Superior temporal gyrus (tissue), 1 donor: ENCODE results near the gene AMOT.

Source experiments
- DNase-seq: peaks from one replicate; pipeline ENCODE4 v3.0.0-alpha.2; 2016; ENCODE audit errors: extremely low spot score

AMOT gene

DNA sequence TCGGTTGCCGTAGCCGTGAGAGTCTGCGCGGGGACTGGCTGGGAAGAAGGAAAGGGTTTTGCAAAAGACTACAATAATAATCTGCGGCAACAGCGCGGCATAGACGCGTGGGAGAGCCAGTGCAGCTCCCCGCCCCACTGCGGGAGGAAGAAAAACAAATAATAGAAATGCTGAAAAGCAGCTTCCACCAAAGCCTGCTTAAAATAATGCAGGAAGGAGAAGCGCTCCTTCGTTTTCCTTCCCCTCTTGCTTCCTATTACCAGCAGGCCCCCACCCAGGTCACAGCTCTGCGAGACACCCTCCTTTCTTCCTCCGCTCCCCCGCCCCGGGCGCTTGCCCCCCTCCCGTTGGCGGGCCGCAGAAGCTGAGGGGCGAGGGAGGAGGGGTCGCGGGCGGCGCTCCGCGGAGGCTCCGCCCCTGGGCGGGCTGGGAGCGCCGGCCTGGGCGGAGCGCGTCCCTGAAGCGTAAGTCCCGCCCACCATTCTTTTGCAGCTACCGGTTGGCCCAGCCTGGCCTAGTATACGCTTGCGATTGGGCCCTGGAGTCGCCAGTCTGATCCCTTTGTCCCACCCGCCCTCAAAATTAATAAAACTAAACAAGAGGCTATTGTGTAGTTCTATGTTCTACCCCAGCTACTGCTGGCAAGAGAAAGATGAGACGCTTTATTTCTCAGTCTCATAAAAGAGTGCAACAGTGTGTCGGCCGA, 636 bp upstream of the AMOT start:
- DNase-seq, result peak; percentile 92

DNA sequence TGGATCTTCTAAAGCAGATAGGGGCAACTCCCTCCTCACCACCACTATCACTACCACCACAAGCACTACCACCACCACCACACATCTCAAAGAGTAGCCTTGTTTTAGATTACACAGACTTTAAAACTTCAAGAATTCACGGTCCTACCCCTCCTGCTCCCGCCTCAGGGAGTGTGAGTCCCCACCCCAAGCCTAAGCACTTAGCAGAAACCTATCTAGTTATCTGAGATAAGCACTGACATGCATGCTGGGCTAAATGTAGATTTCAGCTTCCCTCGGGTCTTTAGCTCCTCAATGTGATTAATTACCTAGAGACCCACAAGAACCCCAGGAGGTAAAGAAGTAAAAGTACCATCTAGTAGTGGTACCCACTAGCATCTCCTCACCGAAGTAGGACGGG, 775 bp downstream of the AMOT start:
- no peak for DNase-seq

DNA sequence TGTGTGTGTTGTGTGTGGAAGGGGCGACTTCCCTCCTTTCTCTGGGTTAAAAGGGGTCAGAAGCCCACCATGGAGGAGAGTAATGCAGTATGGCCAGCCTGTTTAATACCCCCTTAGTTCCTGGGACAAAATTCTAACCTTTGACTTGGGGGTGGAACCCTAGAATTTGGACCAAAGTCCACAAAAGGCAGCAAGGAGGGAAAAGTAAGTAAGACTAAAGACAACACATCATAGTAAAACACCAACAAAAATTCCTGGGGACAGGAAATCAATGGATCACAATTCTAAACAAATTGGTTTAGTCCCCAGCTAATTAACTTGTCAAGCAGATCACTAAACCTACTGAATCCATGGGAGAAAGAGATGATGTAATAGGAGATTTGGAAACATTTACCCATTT, 3.1 kb downstream of the AMOT start:
- no peak for DNase-seq

DNA sequence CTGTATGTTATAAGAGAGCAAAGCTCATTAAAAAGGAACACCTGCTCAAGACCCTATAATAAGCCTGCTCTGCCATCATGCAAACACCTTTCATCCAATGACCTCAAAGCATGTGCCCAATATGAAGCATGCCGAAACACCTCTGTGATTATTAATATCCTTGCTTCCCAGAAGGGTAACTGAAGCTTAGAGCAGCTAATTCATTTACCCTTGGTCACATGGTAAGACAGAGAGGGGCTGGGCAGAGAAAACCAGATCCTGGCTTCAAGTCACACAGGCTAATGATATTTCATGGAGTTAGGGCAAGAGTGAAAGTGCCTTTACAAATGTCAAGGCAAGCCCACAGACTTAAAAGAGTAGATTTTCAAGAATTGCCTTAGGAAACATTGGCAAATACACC, 5.6 kb downstream of the AMOT start:
- no peak for DNase-seq

DNA sequence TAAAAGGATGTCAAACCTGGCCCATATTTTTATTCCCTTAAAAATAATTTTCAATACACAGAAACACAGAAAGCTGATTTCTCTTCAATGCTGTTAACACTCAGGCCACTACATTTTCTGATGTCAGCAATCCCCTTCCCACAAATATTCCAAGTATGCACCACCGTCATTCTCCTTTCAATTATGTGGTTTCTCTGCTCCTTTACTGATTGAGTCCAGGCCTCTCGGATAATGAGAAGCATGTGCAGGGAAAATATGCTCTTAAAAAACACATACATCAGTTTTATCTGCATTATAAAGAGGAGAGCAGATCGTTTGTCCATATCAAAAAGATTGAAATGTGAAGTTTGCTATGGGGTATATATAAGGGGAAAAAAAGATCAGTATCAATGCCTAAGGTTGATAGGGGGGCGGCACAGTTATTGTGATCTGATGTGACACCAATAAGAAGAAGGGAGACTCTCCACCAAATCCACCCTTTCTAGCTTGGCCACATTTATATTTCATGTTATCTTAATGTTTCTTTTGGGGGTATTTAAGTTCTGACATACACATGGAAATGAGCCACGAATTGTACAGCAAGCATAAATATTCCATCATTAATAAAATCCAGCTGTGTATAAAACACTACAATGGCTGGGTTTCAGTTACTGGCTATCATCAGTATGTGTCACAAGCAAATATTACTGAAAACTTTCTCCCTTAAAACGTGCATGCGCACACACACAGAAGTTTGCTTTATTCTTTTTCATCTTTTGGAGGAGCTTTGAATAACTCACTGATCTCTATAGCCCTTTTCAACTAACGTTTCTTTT, 6.4 kb downstream of the AMOT start:
- DNase-seq, result no peak

DNA sequence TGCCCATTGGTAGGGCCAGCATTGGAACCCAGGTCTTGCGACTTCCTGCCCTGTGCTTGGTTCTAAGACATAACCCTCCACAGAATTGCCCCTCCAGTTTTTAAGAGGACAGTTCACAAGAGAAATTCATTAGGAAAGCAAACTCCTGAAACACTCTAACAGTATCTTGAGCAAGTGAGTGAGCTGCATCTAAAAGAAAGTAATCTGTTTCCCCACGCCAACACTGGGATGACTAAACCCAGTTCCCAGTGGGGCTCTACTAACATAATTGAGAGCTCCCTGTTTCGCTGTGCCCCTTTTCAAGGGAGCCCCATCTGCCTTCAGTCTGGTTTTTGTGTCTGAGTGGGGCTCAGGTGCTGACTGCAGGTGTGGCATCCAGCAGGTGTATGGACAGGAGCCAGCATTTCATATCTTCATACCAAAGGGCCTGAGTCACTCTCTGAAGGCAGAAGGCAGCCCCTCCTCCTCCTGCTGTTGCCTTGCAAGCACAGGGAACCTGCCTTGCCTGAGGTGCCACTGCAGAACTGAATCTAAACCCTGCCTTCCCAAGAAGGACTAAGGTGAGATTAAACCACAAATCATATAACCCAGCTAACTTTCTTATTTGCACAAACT, 8.0 kb downstream of the AMOT start:
- DNase-seq, result no peak

DNA sequence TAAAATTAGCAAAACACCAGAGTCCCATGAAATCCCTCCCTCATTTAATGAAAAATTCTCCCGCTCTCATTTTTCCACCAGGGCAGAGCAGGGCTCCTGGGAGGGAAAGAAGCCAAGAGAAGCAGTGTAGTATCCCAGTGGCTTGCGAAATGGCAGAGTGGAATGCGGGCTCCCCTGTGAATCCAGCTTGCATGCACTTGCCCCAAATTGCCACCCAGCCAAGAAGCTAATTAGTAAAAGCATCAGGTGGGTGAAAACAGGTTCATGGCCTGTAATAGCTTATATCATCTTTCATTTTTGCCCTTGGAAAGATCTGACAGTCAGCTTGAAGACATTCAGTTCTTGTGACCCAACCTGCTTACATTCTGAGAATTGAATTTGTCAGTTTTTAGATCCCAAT, 10.1 kb downstream of the AMOT start:
- DNase-seq, result no peak

DNA sequence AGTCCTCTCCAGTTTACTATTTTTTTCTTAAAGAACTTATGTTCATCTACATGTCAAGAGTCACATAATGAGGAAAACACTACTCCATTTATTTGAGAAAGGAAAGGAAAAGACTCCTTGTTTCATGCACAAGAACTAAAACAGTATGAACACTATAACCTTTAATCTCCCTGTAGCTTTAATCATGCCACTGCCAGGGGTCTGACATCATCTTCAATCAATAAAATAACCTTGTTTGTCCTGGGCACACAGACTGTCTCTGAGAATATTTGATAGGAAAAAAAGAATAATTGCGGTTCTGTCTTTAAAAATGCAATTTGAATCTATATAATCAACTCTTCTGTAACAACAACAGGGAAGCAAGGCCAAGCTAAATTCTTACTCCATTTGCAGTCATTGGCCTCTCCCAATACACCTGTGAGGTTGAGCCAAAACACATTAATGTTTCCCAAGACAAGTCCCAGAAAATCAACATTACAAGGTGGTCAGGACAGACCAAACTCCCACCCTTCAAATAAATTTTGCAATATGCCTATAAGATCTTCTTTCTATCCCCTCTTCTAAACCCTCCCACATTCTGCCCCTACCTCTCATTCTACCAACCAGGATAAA, 13.2 kb downstream of the AMOT start:
- DNase-seq, result no peak

DNA sequence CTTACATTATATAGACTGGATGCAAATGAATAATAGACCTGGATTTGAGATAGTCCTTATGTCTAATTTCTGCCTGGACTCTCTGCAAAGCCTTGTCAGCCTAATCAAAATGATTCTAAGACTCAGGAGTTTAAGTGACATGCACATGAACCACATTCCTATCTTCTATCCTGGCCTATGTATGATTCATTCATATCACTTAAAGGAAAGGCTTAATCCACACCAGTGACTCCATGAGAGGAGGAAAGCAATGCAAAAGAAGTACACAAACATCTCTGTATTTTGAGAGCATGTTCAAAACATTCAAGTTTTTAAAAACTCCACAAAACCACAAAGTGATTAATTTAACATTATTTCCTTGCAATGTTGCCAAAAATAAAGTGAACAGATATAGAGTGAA, 14.6 kb downstream of the AMOT start:
- DNase-seq, result no peak

DNA sequence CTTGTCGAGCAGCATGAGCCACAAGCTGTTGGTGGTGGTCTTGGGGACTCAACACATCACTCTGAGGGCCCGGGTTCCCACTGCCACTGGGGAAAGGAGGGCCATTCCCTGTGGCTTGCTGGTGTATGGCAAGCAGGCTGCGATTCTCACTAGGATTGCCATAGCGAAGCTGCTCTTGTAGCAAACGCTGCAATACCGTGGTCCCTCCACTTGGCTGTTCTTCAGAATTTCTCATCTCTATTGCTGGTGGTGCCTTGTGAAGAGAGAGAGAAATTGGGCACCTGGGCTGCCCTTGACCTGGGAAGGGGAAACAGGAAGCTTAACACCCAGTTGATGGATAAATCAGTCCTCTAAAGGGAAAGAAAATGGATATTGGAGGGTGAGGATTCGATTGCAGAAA, 17.7 kb downstream of the AMOT start:
- no peak for DNase-seq

DNA sequence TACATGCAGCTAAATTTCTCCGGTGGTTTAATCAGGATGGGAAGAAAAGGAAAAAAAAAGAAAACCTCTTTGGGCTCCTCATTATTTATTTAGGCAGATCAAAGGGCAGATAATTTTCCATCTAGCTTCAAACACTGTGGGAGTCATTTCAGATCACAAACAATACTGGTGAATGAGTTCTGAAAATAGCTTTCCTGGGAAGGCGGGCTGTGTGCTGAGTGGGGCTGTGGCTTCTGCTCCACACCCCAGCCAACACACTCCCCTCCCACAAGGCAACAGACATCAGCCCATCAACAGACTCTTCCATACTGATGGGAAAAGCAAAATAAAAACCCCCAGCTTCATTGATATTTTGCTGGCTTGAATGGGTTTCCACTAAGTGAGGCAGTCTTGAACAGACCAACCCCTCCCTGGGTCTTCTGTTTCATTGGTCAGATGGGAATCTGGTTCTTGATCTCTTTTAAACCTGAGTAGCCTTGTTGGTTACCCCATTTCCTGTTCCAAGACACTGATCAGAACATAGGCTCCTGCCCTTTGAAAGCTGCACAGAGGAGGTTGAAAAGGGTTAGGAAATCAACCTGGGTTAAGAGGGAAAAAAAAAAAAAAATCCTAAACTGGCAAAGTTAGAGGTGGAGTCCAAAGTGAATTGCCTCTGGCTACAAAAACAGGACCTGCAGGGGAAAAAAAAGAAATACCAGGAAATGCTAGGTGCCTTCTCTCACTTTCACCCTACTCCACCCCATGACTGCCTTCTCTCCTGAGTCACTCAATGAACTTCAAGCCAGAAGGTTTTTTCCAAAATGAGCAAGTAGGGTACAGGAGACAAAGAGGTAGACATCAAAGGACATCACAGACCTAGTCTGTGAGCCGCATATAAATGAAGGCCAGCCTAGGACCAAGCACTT, 20.0 kb downstream of the AMOT start:
- DNase-seq, result no peak

DNA sequence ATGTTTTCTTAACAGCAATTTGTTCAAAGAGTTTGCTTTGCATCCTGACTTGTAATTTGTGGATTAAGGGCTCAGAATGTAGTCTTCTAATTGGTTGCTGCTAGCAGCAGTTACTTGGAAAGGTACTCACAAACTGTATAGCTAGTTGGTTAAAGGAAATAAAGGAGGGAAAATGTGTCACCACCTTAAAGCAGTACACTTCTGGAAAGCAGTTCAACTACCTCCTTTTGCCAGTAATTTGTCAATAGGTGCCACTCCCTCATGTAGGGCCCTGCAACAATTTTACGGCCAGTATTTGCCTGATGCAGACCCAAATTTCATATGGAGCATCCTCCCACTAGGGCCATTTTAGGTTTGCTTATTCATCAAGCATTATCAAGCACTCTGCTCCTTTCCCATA, 20.8 kb downstream of the AMOT start:
- no peak for DNase-seq

DNA sequence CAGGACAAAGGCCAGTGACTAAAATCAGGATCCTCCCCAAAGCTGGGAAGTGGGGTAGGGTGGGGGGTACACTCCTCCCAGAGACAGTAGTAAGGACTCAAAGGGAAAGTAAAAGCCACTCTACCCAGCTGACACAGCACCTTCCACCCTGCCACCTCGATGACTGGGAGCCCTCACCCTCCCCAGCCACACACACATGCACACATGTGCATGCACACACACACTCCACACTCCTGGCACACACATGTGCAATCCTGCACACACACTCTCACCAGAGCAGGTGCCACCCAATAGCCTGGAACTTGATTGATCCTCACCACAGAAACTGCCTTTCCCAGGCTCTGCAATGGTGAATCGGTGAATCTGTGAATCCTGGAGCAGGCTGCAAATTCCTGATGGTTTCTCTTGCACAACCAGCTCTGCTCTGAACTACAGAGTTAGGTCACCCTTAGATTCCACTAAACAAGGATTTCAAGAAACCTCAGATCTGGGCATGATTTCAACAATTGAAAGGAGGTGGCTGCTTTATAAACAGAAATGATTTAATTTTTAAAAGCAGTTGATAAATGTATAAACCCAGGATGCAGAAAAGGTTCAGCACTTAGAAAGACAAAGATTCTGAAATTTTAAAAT, 21.5 kb downstream of the AMOT start:
- DNase-seq, result no peak

DNA sequence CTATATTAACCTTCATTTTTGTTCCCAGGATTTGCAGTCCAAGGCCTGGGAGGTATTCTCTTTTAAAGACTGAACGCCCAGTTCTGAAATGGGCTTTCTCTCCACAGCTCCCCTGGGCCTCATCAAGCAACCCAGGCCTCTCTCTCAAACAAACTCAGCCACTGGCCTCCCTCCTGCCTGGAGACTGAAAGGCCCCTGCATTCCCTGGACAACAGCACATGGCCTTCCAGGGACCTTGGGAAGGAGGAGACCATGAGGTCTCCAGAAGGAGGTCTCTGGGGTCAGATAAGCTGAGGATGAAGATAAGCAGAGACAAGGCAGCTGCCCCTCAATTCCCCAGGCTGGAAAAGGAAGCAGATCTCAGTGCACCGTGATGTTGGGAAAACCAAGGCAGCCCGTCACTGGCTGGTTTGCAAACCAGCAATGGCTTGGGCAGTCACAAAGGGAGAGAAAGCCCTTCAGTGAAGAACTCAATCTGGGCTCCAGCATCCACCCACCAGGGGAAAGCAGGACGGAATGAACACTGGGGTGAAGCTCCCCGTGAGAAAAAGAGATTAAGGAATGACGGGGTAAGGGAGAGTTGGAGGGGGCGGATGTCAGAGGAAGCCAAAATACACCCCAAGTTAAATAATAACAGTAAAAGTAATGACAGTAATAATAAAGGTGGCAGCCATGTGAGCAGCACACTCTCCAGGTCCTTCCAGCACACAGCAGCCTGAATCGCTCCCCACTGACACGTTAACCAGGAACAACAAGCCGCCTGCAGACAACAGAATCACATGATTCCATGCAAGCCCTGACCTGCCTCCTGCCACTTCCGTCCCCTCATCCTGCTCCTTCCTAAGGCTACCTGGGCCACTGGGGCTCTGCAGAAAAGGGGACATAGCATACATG, 22.3 kb downstream of the AMOT start:
- DNase-seq, result no peak

DNA sequence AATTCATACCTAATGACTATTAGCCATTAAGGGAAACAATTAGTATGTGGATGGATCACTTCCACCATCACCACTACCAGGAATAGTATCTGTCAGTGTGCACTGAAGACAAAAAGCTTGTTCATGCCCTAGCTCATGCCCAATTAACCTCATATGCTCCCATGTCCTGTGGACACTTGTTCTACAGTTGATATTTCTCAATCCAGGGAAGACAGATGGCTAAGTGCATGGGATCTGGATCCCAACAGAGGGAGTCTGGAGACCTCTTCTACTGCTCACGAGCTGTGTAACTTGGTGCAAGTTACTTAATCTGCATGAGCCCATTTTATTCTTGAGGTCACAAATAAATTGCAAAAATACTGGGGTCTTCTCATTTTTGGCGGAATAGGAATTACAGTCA, 23.7 kb downstream of the AMOT start:
- DNase-seq, result no peak

DNA sequence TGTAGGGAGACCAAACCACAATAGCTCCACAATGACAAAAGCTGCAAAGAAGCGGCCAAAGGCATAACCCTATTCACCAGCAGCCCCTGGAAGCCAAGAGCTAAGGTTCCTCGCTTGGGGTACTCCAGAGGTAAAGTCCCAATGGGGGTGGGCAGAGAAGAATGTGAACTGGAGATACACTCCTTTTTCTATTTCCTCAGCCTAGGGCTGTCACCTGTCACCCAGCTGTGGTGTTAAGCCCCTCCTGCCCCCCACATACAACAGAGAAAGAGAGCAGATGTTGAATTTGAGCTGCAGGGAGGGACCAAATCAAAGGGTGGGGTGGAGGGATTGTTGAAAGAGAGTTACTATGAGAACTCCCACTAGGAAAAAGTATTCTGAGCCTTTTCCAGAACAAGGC, 26.1 kb downstream of the AMOT start:
- DNase-seq, result no peak

DNA sequence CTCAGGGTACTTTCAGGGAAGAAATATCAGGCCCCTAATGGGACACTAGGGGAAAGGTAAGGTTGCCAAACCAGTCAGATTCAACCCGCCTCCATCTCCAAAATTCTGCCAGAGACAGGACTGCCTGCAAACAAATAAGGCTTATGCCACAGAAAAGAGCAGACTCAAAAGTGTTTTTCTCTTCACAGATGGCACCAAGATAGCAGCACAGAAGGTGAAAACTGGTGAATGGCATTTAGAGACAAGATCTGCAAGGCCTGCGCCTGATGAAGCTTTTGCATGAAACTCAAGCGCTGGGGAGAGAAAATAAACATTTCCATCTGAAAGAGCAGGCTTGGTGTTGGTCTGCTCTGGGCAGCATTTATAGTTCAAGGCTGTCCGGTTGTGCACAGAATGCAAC, 27.9 kb downstream of the AMOT start:
- no peak for DNase-seq

DNA sequence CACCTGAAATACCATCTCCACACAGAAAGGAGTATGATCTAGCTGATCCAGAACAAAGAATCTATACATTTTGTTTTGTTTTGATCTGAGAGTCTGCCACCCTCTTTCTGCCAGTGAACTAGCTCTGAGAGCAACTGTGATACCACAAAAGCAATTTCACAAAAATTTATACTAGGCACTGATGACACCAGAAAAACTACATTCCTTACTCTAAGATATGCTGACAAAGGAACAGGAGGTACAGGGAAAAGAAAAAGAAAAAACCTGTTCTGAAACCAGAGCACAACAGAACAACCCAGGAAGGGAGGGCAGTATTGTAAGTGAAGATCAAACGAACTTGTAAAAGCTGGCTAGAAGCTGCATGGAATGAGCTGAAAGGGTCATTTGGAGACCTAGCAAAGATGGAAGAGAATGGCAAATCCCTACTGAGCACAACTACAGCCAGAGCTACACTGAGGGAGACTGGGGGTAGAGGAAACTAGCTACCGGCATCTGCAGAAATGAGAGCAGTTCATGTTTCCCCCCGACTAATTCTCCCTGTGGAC, 31.9 kb downstream of the AMOT start:
- DNase-seq, result no peak

DNA sequence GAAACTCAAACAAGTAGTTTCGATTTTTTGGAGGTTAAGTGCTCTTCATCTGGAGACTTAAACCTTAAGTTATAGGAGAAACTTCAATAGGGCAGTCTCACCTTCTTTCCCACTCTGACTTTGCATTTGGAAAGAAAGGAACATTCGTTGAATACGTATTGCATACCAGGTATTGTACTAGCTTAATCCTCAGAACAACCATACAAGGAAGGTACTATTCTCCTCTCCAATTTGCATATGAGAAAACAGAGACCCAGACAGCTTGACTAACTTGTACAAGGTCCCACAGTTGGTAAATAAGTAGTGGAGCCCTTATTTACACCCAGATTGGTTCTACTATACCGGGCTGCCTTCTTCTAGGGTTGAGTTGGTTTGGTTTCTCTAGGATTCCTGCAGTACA, 32.6 kb downstream of the AMOT start:
- no peak for DNase-seq

DNA sequence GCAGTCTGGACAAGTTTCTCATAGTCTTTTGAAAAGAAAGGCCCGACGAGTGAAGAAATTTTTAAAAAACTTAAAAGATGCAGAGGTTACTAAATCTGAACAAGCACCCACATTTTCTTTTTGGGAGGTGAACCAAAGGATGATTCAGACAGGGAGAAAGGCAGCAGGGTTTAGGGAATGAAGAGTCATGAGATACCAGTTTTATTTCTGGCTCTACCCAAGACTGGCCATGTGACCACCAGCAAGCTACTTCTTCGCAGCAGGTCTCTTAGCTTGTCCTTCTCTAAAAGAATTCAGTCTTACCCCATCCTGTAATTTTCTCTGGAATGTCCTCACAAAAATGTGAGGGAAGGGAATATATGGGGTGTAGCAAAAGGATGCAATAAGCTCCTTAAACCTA, 37.6 kb downstream of the AMOT start:
- peak; percentile 47 for DNase-seq
